ENCODE results near the gene SEMA6B.

DNA sequence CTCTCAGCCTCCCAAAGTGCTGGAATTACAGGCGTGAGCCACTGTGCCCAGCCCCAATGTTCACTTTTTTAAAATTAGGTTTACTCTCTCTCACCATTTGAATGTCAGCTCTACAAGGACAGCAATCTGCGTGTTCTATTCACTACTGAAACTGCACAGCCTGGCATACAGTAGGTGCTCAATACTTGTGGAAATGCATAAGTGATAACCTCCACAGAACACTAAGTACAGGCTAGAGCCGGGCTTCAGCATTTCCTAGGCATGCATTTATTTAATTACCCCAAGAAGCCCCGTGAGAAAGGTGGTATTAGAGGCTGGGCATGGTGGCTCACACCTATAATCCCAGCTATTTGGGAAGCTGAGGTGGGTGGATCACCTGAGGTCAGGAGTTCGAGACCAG, 46.7 kb upstream of the SEMA6B start:
- TF ChIP-seq, protein P1, sequence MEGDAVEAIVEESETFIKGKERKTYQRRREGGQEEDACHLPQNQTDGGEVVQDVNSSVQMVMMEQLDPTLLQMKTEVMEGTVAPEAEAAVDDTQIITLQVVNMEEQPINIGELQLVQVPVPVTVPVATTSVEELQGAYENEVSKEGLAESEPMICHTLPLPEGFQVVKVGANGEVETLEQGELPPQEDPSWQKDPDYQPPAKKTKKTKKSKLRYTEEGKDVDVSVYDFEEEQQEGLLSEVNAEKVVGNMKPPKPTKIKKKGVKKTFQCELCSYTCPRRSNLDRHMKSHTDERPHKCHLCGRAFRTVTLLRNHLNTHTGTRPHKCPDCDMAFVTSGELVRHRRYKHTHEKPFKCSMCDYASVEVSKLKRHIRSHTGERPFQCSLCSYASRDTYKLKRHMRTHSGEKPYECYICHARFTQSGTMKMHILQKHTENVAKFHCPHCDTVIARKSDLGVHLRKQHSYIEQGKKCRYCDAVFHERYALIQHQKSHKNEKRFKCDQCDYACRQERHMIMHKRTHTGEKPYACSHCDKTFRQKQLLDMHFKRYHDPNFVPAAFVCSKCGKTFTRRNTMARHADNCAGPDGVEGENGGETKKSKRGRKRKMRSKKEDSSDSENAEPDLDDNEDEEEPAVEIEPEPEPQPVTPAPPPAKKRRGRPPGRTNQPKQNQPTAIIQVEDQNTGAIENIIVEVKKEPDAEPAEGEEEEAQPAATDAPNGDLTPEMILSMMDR (IDR thresholded peaks at IDR 0.05), result no peak
- TF ChIP-seq POLR2A (IDR thresholded peaks at IDR 0.05), result no peak
